ENCODE measurements around the gene DUSP3.

GRCh38 chr17:43717913-43718312 is 60.9 kb downstream of the DUSP3 start:
- no peak for TF ChIP-seq POLR2AphosphoS5 (IDR thresholded peaks at IDR 0.05; ENCODE audit: low read depth, low read length)
- TF ChIP-seq, protein P1, sequence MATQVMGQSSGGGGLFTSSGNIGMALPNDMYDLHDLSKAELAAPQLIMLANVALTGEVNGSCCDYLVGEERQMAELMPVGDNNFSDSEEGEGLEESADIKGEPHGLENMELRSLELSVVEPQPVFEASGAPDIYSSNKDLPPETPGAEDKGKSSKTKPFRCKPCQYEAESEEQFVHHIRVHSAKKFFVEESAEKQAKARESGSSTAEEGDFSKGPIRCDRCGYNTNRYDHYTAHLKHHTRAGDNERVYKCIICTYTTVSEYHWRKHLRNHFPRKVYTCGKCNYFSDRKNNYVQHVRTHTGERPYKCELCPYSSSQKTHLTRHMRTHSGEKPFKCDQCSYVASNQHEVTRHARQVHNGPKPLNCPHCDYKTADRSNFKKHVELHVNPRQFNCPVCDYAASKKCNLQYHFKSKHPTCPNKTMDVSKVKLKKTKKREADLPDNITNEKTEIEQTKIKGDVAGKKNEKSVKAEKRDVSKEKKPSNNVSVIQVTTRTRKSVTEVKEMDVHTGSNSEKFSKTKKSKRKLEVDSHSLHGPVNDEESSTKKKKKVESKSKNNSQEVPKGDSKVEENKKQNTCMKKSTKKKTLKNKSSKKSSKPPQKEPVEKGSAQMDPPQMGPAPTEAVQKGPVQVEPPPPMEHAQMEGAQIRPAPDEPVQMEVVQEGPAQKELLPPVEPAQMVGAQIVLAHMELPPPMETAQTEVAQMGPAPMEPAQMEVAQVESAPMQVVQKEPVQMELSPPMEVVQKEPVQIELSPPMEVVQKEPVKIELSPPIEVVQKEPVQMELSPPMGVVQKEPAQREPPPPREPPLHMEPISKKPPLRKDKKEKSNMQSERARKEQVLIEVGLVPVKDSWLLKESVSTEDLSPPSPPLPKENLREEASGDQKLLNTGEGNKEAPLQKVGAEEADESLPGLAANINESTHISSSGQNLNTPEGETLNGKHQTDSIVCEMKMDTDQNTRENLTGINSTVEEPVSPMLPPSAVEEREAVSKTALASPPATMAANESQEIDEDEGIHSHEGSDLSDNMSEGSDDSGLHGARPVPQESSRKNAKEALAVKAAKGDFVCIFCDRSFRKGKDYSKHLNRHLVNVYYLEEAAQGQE (IDR thresholded peaks at IDR 0.05; ENCODE audit: insufficient read depth in 1 of 2, low read depth in 2 of 2, low read length in 2 of 2), result no peak

All from PFSK-1 (cell line).